Naive thymus-derived CD4-positive, alpha-beta T cell (primary cell): ENCODE results near the gene KRTAP12-1. TPM values are rescaled to one million over a fixed set of nuclear protein-coding genes. Genes with fewer than 3 reads are reported as not detected.

Experiments
- ATAC-seq: fragments of 150-1000 bp; cut with Tn5 transposase; 2 replicates; pipeline ENCODE4 v1.10.0; 2021; ENCODE audit warnings: mild to moderate bottlenecking, moderate library complexity
- CTCF ChIA-PET: fragments of 350-600 bp; sonication (Branson Sonifier 250); formaldehyde crosslinking; loops from one replicate; lab custom pipeline; 2021; ENCODE audit warnings: antibody characterized with exemption; lab: Charles Lee
- POLR2A ChIA-PET: fragments of 350-600 bp; sonication (Branson Sonifier 250); formaldehyde crosslinking; loops from one replicate; lab custom pipeline; 2021; ENCODE audit warnings: antibody characterized with exemption, inconsistent platforms; lab: Charles Lee
- DNase-seq, 9 donors: peaks; one replicate each; pipeline versions ENCODE4 v3.0.0 to v3.0.0-alpha.2; 2020 to 2022; ENCODE audit warnings: mixed read lengths in 1 of 9
- H3K27ac ChIP-seq: one replicate; pipeline ENCODE4 v1.7.0; 2013; ENCODE audit warnings: mild to moderate bottlenecking, low read depth, low read length, moderate library complexity
- H3K27me3 ChIP-seq, 2 donors: one replicate each; pipeline ENCODE4 v1.7.0; 2013; ENCODE audit warnings: low read length in 2 of 2, mild to moderate bottlenecking in 2 of 2, moderate library complexity in 2 of 2; ENCODE audit not compliant: control insufficient read depth in 2 of 2, insufficient read depth in 2 of 2
- H3K36me3 ChIP-seq, 3 experiments: 1 replicate in 2 of 3; 2 replicates in 1 of 3; pipeline ENCODE4 v1.7.0; 2013; ENCODE audit warnings: low read length in 3 of 3, mild to moderate bottlenecking in 3 of 3, moderate library complexity in 1 of 3; ENCODE audit not compliant: insufficient read depth in 3 of 3, control insufficient read depth in 2 of 3
- H3K4me1 ChIP-seq, 2 donors: one replicate each; pipeline ENCODE4 v1.7.0; 2013; ENCODE audit warnings: low read length in 2 of 2, mild to moderate bottlenecking in 2 of 2, moderate library complexity in 1 of 2; ENCODE audit not compliant: control insufficient read depth in 2 of 2, insufficient read depth in 2 of 2
- H3K4me3 ChIP-seq: 2 replicates; pipeline ENCODE4 v1.7.0; 2013; ENCODE audit warnings: mild to moderate bottlenecking, low read length
- H3K9me3 ChIP-seq, 3 experiments: 1 replicate in 2 of 3; 2 replicates in 1 of 3; pipeline ENCODE4 v1.7.0; 2013; ENCODE audit warnings: low read length in 3 of 3; ENCODE audit not compliant: control insufficient read depth in 2 of 3
- H3K27ac Mint-ChIP-seq, 9 donors: one replicate each; pipeline ENCODE4 v1.8.0; 2020 to 2022; ENCODE audit warnings: mixed read lengths in 9 of 9, mild to moderate bottlenecking in 8 of 9, moderate library complexity in 5 of 9, inconsistent platforms in 2 of 9
- H3K27me3 Mint-ChIP-seq, 5 donors: one replicate each; pipeline ENCODE4 v1.8.0; 2021 to 2022; ENCODE audit warnings: mixed read lengths in 5 of 5, mild to moderate bottlenecking in 1 of 5
- H3K36me3 Mint-ChIP-seq, 5 donors: one replicate each; pipeline ENCODE4 v1.8.0; 2020 to 2022; ENCODE audit warnings: mixed read lengths in 5 of 5, mild to moderate bottlenecking in 3 of 5, inconsistent platforms in 1 of 5
- H3K4me1 Mint-ChIP-seq, 7 donors: one replicate each; pipeline ENCODE4 v1.8.0; 2020 to 2022; ENCODE audit warnings: mixed read lengths in 7 of 7, mild to moderate bottlenecking in 3 of 7, inconsistent platforms in 1 of 7
- H3K4me3 Mint-ChIP-seq, 10 donors: one replicate each; pipeline ENCODE4 v1.8.0; 2020 to 2022; ENCODE audit warnings: mild to moderate bottlenecking in 10 of 10, mixed read lengths in 10 of 10, moderate library complexity in 6 of 10, inconsistent platforms in 2 of 10
- H3K9me3 Mint-ChIP-seq, 11 donors: one replicate each; pipeline ENCODE4 v1.8.0; 2020 to 2022; ENCODE audit warnings: mixed read lengths in 11 of 11, mild to moderate bottlenecking in 4 of 11, inconsistent platforms in 1 of 11, moderate library complexity in 1 of 11
- intact Hi-C, 2 donors: fragments of 100-400 bp; cut with micrococcal nuclease; formaldehyde crosslinking; loops; one replicate each; pipeline ENCODE4 v1.15.1; 2023
- polyA plus RNA-seq, 2 donors: library from polyadenylated mRNA; unstranded; fragments of 300-500 nt; fragmentation: Illumina TruSeq; gene quantifications; one replicate each; pipeline ENCODE4 v1.2.3, GENCODE V29; 2021
- total RNA-seq, 6 experiments: library from RNA in 5 of 6; stranded (reverse) in 5 of 6; gene quantifications; 1 replicate in 5 of 6; 2 replicates in 1 of 6; pipeline ENCODE4 v1.2.3 and lab custom pipeline; 2021 to 2026

KRTAP12-1 gene
- total and polyA plus RNA-seq, 7 experiments from 2014 or later = not detected

DNA sequence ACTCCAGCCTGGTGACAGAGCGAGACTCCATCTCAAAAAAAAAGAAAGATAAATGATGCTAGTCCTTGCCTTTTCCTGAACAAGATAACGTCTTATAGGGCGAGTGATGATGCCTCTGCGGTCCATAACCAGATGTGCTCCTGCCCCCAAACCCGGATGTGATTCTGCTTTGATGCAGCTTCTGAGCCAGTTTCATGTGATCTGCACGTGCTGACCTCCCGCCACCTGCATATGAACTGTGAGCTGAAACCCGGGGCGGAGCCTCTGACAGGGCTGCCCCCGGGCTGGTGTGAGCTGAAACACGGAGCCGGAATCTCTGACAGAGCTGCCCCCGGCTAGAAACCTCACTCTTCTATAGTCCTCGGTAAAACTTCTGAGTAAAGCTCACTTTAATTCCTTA, 28.8 kb downstream of the KRTAP12-1 start:
- intact Hi-C loops = loop anchor here in 1 of 2 donors (10.0 kb wide), 1 partner anchor 68 kb away; the partner anchor contains the start of gene KRTAP10-5
- peaks cover 28 to 52% (median 47%) of the 10 kb centered on the region in 7 donors for H3K4me1 Mint-ChIP-seq
- CTCF ChIA-PET = no interaction called here

DNA sequence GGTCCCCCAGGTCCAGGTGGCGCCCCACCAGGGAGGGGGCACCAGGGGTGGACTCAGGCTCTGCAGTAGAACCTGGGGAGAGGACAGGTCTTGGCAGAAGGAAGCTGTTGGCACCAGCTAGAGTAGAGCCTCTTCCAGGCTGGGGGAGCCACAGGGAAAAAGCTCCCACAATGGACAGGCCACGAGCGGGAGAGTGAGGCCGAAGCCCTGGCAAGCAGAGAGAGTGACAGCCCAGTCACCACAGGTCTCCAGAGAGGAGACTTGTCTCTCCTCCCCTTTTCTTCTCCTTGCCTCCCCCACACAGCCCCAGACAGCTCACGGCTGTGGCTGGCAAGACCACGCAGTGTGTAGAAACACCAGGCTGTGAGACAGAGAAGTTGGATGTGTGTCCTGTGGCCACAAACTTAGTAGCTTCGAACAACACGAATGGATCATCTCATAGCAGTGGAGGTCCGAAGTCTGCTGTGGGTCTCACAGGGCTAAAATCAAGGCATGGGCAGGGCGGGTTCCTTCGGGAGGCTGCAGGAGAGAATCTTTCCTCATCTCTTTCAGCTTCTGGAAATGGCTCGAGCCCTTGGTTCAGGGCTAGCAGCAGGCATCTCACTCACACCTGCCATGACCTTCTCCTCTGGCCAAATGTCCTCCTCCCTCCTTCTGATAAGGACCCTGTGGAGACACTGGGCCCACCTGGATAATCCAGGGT, 30.8 kb downstream of the KRTAP12-1 start:
- H3K4me3 Mint-ChIP-seq = no peak overlapping the region

More for the DNA sequence above, 28.8 kb downstream of the KRTAP12-1 start:
- Mint-ChIP-seq H3K36me3 (peaks cover 11 to 46% (median 16%) of the 10 kb centered on the region in 5 donors), H3K9me3 (peaks cover 7 to 49% (median 30%) of the 10 kb centered on the region in 11 donors), H3K4me3 (peak overlapping the region in 3 of 10 donors; percentile 34 to 73 (median 72)), H3K27ac (peak overlapping the region in 7 of 9 donors; percentile 20 to 95 (median 94)), H3K27me3 (no peaks in the 10 kb centered on the region)
- Histone ChIP-seq H3K27me3 (no peaks in the 10 kb centered on the region), H3K4me3 (no peak overlapping the region), H3K36me3 (no peaks in the 10 kb centered on the region), H3K4me1 (peaks cover 37 to 46% of the 10 kb centered on the region in 2 donors), H3K27ac (no peak overlapping the region), H3K9me3 (peaks cover 0 to 22% (median 7%) of the 10 kb centered on the region in 3 experiments)
- DNase-seq = no peak
- no peak for ATAC-seq
- POLR2A ChIA-PET = interaction anchor here (1.0 to 1.2 kb wide), 2 partner anchors 8 to 35 kb away, joined by 3 to 6 read pairs; no protein-coding TSS in a partner anchor

GRCh38 chr21:44650265-44650972, 31.5 kb downstream of the KRTAP12-1 start:
- Histone ChIP-seq H3K36me3 (no peaks in the 10 kb centered on the region), H3K27me3 (no peaks in the 10 kb centered on the region), H3K9me3 (peaks cover 0 to 3% (median 1%) of the 10 kb centered on the region in 3 experiments), H3K27ac (no peak overlapping the region), H3K4me3 (no peak overlapping the region), H3K4me1 (peaks cover 18 to 20% of the 10 kb centered on the region in 2 donors)
- Mint-ChIP-seq H3K4me1 (peaks cover 17 to 34% (median 28%) of the 10 kb centered on the region in 7 donors), H3K36me3 (peaks cover 0 to 22% (median 0%) of the 10 kb centered on the region in 5 donors), H3K27ac (peak overlapping the region in 2 of 9 donors; percentile 82 to 85), H3K4me3 (no peak overlapping the region), H3K27me3 (no peaks in the 10 kb centered on the region), H3K9me3 (peaks cover 0 to 31% (median 11%) of the 10 kb centered on the region in 11 donors)
- ATAC-seq (no peak), DNase-seq (no peak)
- ChIA-PET CTCF (no interaction called here), POLR2A (no interaction called here)
- intact Hi-C loops = loop anchor here in 1 of 2 donors (10.0 kb wide), 1 partner anchor 66 kb away; the partner anchor contains the start of gene KRTAP10-5

More for the DNA sequence above, 30.8 kb downstream of the KRTAP12-1 start:
- no peak overlapping the region for H3K27ac ChIP-seq
- POLR2A ChIA-PET = interaction anchor here (0.6 kb wide), 1 partner anchor 49 kb away, joined by 3 read pairs; no protein-coding TSS in a partner anchor
- Mint-ChIP-seq H3K9me3 (peaks cover 0 to 33% (median 11%) of the 10 kb centered on the region in 11 donors), H3K27ac (peak overlapping the region in 2 of 9 donors; percentile 4 to 26), H3K36me3 (peaks cover 1 to 28% (median 2%) of the 10 kb centered on the region in 5 donors), H3K27me3 (no peaks in the 10 kb centered on the region), H3K4me1 (peaks cover 18 to 39% (median 31%) of the 10 kb centered on the region in 7 donors)
- no peak overlapping the region for H3K4me3 ChIP-seq
- CTCF ChIA-PET = interaction anchor here (0.7 kb wide), 1 partner anchor 124 kb away, joined by 3 read pairs; no protein-coding TSS in a partner anchor
- peaks cover 21 to 27% of the 10 kb centered on the region in 2 donors for H3K4me1 ChIP-seq
- H3K36me3 ChIP-seq = no peaks in the 10 kb centered on the region
- ATAC-seq (no peak), DNase-seq (no peak)
- intact Hi-C loops = loop anchor here in 1 of 2 donors (10.0 kb wide), 1 partner anchor 66 kb away; the partner anchor contains the start of gene KRTAP10-5
- peaks cover 0 to 8% (median 3%) of the 10 kb centered on the region in 3 experiments for H3K9me3 ChIP-seq
- no peaks in the 10 kb centered on the region for H3K27me3 ChIP-seq

GRCh38 chr21:44649521-44650100, 32.4 kb downstream of the KRTAP12-1 start:
- intact Hi-C loops = loop anchor here in 1 of 2 donors (10.0 kb wide), 1 partner anchor 65 kb away; the partner anchor contains the start of gene KRTAP10-5
- no peak for ATAC-seq
- Histone ChIP-seq H3K27me3 (no peaks in the 10 kb centered on the region), H3K9me3 (peaks cover 0 to 6% (median 5%) of the 10 kb centered on the region in 3 experiments), H3K27ac (no peak overlapping the region), H3K36me3 (no peaks in the 10 kb centered on the region), H3K4me1 (peaks cover 12% of the 10 kb centered on the region in 2 donors), H3K4me3 (no peak overlapping the region)
- peaks cover 3 to 17% (median 6%) of the 10 kb centered on the region in 5 donors for H3K36me3 Mint-ChIP-seq
- peak overlapping the region in 2 of 9 donors; percentile 29 to 30 for H3K27ac Mint-ChIP-seq
- no peak overlapping the region for H3K4me3 Mint-ChIP-seq
- H3K27me3 Mint-ChIP-seq = no peaks in the 10 kb centered on the region
- no peak for DNase-seq
- peaks cover 0 to 32% (median 13%) of the 10 kb centered on the region in 11 donors for H3K9me3 Mint-ChIP-seq
- ChIA-PET POLR2A (no interaction called here), CTCF (no interaction called here)
- peaks cover 11 to 26% (median 23%) of the 10 kb centered on the region in 7 donors for H3K4me1 Mint-ChIP-seq

DNA sequence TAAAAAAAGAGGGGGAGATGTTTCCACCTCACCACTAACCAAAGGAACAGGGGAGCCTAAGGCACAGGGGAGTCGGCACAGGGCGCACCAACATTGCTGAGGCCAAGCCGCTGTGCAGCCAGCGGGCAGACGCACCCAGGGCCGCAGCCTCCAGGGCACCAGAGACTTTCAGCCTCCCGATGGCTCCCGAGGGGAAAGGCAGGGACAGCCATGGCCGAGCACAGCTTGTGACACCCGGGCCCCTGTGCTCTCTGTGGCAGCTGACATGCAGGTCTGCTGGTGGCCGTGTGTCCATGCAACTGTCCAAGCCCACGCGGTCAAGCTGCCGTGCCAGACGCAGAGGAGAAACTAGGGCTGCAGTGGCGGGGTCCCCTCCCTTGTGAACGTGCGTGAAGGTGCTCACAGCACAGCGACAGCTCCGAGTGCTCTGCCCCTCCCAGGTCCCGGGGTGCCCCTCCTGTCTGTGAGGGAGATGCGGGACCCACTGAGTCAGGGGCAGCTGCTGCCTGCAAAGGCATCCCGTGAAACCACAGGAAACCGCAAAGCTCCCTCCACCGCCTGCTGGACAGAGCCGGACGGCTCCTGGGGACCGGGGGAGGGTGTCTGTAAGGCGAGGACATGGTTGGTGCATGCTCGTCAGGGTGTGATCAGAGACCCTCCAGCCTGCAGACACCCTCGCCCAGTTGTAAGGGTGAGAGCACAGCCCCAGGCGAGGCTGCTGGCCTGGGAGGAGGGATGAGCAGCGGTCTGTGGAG, 33.2 kb downstream of the KRTAP12-1 start:
- Mint-ChIP-seq H3K9me3 (peaks cover 0 to 32% (median 17%) of the 10 kb centered on the region in 11 donors), H3K4me1 (peaks cover 3 to 17% (median 14%) of the 10 kb centered on the region in 7 donors), H3K27ac (no peak overlapping the region), H3K27me3 (no peaks in the 10 kb centered on the region), H3K36me3 (peaks cover 10 to 15% (median 12%) of the 10 kb centered on the region in 5 donors), H3K4me3 (no peak overlapping the region)
- ChIA-PET CTCF (no interaction called here), POLR2A (no interaction called here)
- Histone ChIP-seq H3K36me3 (no peaks in the 10 kb centered on the region), H3K27ac (no peak overlapping the region), H3K27me3 (no peaks in the 10 kb centered on the region), H3K9me3 (peaks cover 0 to 10% (median 6%) of the 10 kb centered on the region in 3 experiments), H3K4me1 (peaks cover 3% of the 10 kb centered on the region in 2 donors), H3K4me3 (no peak overlapping the region)
- intact Hi-C loops = no loop called here
- DNase-seq = no peak
- ATAC-seq = no peak
